ENCODE results near the gene B4GALT1. TPM values are rescaled to one million over a fixed set of nuclear protein-coding genes. Genes with fewer than 3 reads are reported as not detected.
"Not testable (repeated sequence)": the region's sequence is repeated elsewhere in the genome, so short reads cannot be mapped to it uniquely, and the experiment has no call there.

B4GALT1 gene
- total RNA-seq, 4 donors from 2014 or later, result 45.1 to 68.7 (median 53.5) TPM

GRCh38 chr9:33101104-33101951 lies 65.8 kb downstream of the B4GALT1 start:
- peak in 1 of 3 donors; percentile 12 for TF ChIP-seq POLR2AphosphoS5 (IDR thresholded peaks at IDR 0.05)
- TF ChIP-seq, protein P1, sequence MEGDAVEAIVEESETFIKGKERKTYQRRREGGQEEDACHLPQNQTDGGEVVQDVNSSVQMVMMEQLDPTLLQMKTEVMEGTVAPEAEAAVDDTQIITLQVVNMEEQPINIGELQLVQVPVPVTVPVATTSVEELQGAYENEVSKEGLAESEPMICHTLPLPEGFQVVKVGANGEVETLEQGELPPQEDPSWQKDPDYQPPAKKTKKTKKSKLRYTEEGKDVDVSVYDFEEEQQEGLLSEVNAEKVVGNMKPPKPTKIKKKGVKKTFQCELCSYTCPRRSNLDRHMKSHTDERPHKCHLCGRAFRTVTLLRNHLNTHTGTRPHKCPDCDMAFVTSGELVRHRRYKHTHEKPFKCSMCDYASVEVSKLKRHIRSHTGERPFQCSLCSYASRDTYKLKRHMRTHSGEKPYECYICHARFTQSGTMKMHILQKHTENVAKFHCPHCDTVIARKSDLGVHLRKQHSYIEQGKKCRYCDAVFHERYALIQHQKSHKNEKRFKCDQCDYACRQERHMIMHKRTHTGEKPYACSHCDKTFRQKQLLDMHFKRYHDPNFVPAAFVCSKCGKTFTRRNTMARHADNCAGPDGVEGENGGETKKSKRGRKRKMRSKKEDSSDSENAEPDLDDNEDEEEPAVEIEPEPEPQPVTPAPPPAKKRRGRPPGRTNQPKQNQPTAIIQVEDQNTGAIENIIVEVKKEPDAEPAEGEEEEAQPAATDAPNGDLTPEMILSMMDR (IDR thresholded peaks at IDR 0.05), result no peak
- no peak overlapping the region for H3K4me3 ChIP-seq
- no peak for DNase-seq (ENCODE audit: low spot score in 2 of 2)
- H3K4me1 ChIP-seq, result peaks cover 12% of the 10 kb centered on the region
- H3K36me3 ChIP-seq, result no peaks in the 10 kb centered on the region
- 49% methylated on average over 9 of the region's 10 CpGs for WGBS
- H3K27me3 ChIP-seq, result no peaks in the 10 kb centered on the region
- peak overlapping the region; percentile 42 for H3K27ac ChIP-seq
- no peaks in the 10 kb centered on the region for H3K9me3 ChIP-seq

DNA sequence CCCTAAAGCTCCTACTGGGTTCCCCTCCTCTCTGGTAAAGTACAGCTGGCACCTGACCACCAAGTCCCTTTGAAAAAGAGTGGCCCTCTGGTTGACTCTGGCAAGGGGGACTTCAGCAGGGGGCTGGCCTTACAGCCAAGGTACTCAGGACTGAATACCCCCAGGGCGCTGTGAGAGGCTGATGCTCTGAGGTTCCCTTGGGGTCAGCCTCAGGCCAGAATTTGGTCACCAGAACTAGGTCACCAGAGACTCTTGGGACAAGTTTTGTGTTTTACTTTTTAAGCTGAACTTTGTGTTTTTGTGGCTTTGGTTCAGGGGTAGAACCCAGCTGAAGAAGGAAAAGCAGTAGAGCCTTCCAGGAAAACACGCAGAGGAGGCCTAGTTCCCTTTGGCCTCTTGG lies 67.4 kb downstream of the B4GALT1 start:
- 90% methylated on average over 2 of the region's 2 CpGs for whole genome bisulfite sequencing
- peaks cover 10% of the 10 kb centered on the region for H3K4me1 ChIP-seq
- DNase-seq (ENCODE audit: low spot score in 2 of 2), result no peak
- H3K36me3 ChIP-seq, result no peaks in the 10 kb centered on the region
- H3K4me3 ChIP-seq, result no peak overlapping the region
- H3K27ac ChIP-seq, result no peak overlapping the region
- no peaks in the 10 kb centered on the region for H3K27me3 ChIP-seq
- no peaks in the 10 kb centered on the region for H3K9me3 ChIP-seq
- no peak for TF ChIP-seq EP300 (IDR thresholded peaks at IDR 0.05)
- TF ChIP-seq POLR2AphosphoS5 (IDR thresholded peaks at IDR 0.05), result no peak
- TF ChIP-seq, protein P1 (IDR thresholded peaks at IDR 0.05), result no peak
- TF ChIP-seq POLR2A (IDR thresholded peaks at IDR 0.05), result no peak

GRCh38 chr9:33097192-33097591 lies 69.9 kb downstream of the B4GALT1 start:
- 58% methylated on average over 3 of the region's 3 CpGs for WGBS
- H3K27ac ChIP-seq, result no peak overlapping the region
- TF ChIP-seq, protein P1 (IDR thresholded peaks at IDR 0.05), result no peak
- TF ChIP-seq POLR2AphosphoS5 (IDR thresholded peaks at IDR 0.05) (no peak), POLR2A (IDR thresholded peaks at IDR 0.05) (no peak), EP300 (IDR thresholded peaks at IDR 0.05) (no peak)

GRCh38 chr9:33092634-33093033 lies 74.5 kb downstream of the B4GALT1 start:
- Histone ChIP-seq H3K27me3 (no peaks in the 10 kb centered on the region), H3K9me3 (no peaks in the 10 kb centered on the region), H3K36me3 (no peaks in the 10 kb centered on the region), H3K4me1 (no peaks in the 10 kb centered on the region), H3K4me3 (no peak overlapping the region), H3K27ac (no peak overlapping the region)
- 80% methylated on average over 5 of the region's 5 CpGs for WGBS
- no peak for TF ChIP-seq EP300 (IDR thresholded peaks at IDR 0.05)
- TF ChIP-seq, protein P1 (IDR thresholded peaks at IDR 0.05), result no peak
- no peak for TF ChIP-seq POLR2A (IDR thresholded peaks at IDR 0.05)
- no peak for TF ChIP-seq POLR2AphosphoS5 (IDR thresholded peaks at IDR 0.05)
- DNase-seq (ENCODE audit: low spot score in 2 of 2), result no peak

More at GRCh38 chr9:33097192-33097591, 69.9 kb downstream of the B4GALT1 start:
- Histone ChIP-seq H3K4me1 (peaks cover 5% of the 10 kb centered on the region), H3K9me3 (no peaks in the 10 kb centered on the region), H3K36me3 (no peaks in the 10 kb centered on the region), H3K4me3 (no peak overlapping the region), H3K27me3 (no peaks in the 10 kb centered on the region)
- no peak for DNase-seq (ENCODE audit: low spot score in 2 of 2)

- 86% methylated on average over 9 of the region's 9 CpGs for WGBS
- H3K4me3 ChIP-seq; H3K36me3 ChIP-seq; H3K27ac ChIP-seq; DNase-seq (ENCODE audit: low spot score in 2 of 2); H3K27me3 ChIP-seq; H3K9me3 ChIP-seq: not testable (repeated sequence)
- peaks cover 20% of the 10 kb centered on the region for H3K4me1 ChIP-seq
Measured at GRCh38 chr9:33085672-33086071, 81.5 kb downstream of the B4GALT1 start.
